Upper lobe of right lung (tissue), 1 donor: Measurements from ENCODE around the gene GABARAP. TPM values are rescaled to one million over a fixed set of nuclear protein-coding genes. Genes with fewer than 3 reads are reported as not detected.
A peak's percentile ranks its signal among the peaks of the same experiment; 100 is the strongest.

Experiments used
- ATAC-seq: fragments of 200-7000 bp; cut with Tn5 transposase; one replicate; pipeline ENCODE4 v1.9.1; 2020; ENCODE audit warnings: mild to moderate bottlenecking, moderate library complexity
- DNase-seq: peaks from one replicate; pipeline ENCODE4 v3.0.0-alpha.2; 2020
- H3K27ac ChIP-seq: fragments of 200-600 bp; one replicate; pipeline ENCODE4 v1.8.0; 2022
- H3K27me3 ChIP-seq: fragments of 200-600 bp; one replicate; pipeline ENCODE4 v1.8.0; 2022; ENCODE audit warnings: mild to moderate bottlenecking
- H3K36me3 ChIP-seq: fragments of 200-600 bp; one replicate; pipeline ENCODE4 v1.8.0; 2022
- H3K4me1 ChIP-seq: fragments of 200-600 bp; one replicate; pipeline ENCODE4 v1.8.0; 2022
- H3K4me3 ChIP-seq: fragments of 200-600 bp; one replicate; pipeline ENCODE4 v1.8.0; 2022; ENCODE audit warnings: mild to moderate bottlenecking
- H3K9me3 ChIP-seq: fragments of 200-600 bp; one replicate; pipeline ENCODE4 v1.8.0; 2022
- intact Hi-C: fragments of 100-400 bp; cut with DNase I; formaldehyde crosslinking; loops from one replicate; pipeline ENCODE4 v1.11.0; 2022
- long read RNA-seq: library from polyadenylated mRNA; unstranded; transcript quantifications from one replicate; pipeline ENCODE4 v2.0.0, GENCODE V29; 2021
- total RNA-seq: library from RNA; stranded (reverse); fragmentation: NEBNext Ultra II Directional; extraction: Animal tissue kit (Norgen Biotek cat#: 25700); gene quantifications from one replicate; pipeline ENCODE4 v1.2.1, GENCODE V29; 2021
- TF ChIP-seq, protein P1 (sequence below): fragments of 200-600 bp; IDR thresholded peaks from one replicate; pipeline ENCODE4 v1.8.0; 2022; ENCODE audit warnings: antibody characterized with exemption
- donor health status: DM: no; HTN: yes; CAD: no; lungs with severe emphysema.

GABARAP gene
- total RNA-seq = 547 TPM
- long read RNA-seq, transcript GABARAP-201 (4 exons, 1,634 nt) = major isoform, 215 of 219 reads
- long read RNA-seq, partial matches to known transcripts = 0 of 219 reads
- long read RNA-seq, other reads (novel, unspliced or antisense) = 0 of 219 reads

DNA sequence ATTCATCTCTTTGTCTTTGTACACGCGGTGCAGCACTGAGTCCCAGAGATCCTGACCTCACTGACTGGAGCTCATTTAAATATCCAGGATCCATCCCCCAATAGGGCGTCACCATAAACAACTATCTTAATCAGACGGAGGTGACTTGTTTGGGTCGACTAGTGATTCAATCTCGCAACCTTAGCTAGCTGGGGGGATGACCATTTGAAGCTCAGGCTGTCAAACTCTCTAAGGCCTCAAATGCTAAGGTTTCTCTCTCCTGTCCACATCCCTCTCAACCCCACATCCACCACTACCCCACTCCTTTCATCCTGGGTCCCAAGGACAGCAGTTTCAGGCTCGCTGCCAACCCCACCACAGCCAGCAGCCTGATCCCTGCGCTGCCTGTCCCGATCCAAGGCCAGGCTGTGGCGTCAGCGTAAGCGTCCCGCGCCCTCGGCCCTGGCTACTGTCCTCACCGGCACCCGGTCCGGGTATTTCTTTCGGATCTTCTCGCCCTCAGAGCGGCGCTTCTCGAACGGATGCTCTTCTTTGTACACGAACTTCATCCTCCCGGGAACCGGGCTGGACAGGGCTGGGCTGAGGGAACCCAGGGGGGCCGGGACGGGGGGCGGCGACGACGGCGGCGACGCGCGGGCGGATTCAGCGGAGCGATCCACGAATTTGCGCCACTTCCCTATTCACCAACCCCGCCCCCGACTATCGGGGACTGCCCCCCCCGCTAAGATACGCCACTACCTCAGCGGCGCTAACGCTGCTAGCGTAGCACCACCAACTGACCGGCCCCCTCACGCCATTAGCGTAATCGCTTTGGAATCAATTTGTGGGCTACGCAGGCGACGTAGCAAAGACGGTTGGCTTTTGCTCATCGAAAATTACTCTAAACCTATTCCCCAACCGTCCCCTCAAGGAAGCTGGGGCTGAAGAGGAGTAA, at the start of gene GABARAP:
TSS of gene GABARAP (minus strand) at position 667 of the 934 bp plus-strand sequence. CDS start at position 548, 119 bp downstream.
- H3K36me3 ChIP-seq = peaks cover 54% of the 10 kb centered on the region
- peak within 1 kb of the TSS; percentile 97 for H3K27ac ChIP-seq
- H3K4me3 ChIP-seq = peak within 1 kb of the TSS; percentile 99
- no peaks in the 10 kb centered on the region for H3K27me3 ChIP-seq
- TF ChIP-seq, protein P1, sequence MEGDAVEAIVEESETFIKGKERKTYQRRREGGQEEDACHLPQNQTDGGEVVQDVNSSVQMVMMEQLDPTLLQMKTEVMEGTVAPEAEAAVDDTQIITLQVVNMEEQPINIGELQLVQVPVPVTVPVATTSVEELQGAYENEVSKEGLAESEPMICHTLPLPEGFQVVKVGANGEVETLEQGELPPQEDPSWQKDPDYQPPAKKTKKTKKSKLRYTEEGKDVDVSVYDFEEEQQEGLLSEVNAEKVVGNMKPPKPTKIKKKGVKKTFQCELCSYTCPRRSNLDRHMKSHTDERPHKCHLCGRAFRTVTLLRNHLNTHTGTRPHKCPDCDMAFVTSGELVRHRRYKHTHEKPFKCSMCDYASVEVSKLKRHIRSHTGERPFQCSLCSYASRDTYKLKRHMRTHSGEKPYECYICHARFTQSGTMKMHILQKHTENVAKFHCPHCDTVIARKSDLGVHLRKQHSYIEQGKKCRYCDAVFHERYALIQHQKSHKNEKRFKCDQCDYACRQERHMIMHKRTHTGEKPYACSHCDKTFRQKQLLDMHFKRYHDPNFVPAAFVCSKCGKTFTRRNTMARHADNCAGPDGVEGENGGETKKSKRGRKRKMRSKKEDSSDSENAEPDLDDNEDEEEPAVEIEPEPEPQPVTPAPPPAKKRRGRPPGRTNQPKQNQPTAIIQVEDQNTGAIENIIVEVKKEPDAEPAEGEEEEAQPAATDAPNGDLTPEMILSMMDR = no peak
- H3K9me3 ChIP-seq = no peaks in the 10 kb centered on the region
- DNase-seq (peak; percentile 97), ATAC-seq (peak; percentile 60)
- intact Hi-C loops = no loop called here
- peaks cover 26% of the 10 kb centered on the region for H3K4me1 ChIP-seq

DNA sequence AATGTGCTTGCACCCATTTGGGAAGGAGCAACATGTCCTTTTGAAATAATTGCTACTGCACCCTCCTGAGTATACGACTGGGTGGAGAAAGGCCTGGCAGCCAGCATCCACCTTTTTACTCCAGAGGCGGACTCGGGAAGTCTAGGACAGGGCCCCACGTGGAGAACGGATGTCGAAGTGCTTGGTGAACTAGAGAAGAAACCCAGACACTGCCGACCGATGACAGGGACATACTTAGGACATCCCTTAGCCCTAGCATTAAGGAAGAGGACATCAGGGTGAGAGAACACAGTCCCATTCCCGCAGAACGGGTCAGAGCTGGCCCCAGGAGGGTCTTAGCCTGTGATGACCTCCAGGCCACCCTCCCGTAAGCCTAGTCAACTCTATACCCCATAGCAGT, 48.4 kb upstream of the GABARAP start:
- H3K27ac ChIP-seq = no peak overlapping the region
- intact Hi-C loops = no loop called here
- H3K27me3 ChIP-seq = peaks cover 45% of the 10 kb centered on the region
- H3K4me1 ChIP-seq = peaks cover 8% of the 10 kb centered on the region
- H3K9me3 ChIP-seq = no peaks in the 10 kb centered on the region
- no peak overlapping the region for H3K4me3 ChIP-seq
- DNase-seq (no peak), ATAC-seq (no peak)
- TF ChIP-seq, protein P1 = no peak
- no peaks in the 10 kb centered on the region for H3K36me3 ChIP-seq

DNA sequence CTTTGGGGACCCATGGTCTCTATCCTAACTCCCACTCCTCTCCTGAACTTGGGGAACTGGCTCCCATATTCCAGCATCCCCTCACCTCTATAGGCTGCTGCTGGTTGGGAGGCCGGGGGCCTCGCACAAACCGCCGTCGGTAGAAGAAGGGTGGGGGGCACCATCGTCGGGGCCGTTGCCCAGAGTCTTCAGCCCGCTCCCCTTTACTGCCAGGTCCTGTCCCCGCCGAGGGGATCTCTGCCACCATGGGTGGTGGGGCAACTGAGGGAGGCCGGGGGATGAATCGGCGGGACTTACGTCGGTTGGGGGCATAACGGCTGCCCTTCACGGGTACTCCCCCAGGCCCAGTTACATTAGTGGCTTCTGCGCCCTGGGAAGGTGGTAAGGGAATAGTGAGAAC, 47.9 kb upstream of the GABARAP start:
- Histone ChIP-seq H3K9me3 (no peaks in the 10 kb centered on the region), H3K27ac (no peak overlapping the region), H3K4me3 (no peak overlapping the region), H3K36me3 (no peaks in the 10 kb centered on the region), H3K27me3 (peaks cover 40% of the 10 kb centered on the region), H3K4me1 (peaks cover 5% of the 10 kb centered on the region)
- DNase-seq (no peak), ATAC-seq (no peak)
- TF ChIP-seq, protein P1 = no peak
- intact Hi-C loops = no loop called here

DNA sequence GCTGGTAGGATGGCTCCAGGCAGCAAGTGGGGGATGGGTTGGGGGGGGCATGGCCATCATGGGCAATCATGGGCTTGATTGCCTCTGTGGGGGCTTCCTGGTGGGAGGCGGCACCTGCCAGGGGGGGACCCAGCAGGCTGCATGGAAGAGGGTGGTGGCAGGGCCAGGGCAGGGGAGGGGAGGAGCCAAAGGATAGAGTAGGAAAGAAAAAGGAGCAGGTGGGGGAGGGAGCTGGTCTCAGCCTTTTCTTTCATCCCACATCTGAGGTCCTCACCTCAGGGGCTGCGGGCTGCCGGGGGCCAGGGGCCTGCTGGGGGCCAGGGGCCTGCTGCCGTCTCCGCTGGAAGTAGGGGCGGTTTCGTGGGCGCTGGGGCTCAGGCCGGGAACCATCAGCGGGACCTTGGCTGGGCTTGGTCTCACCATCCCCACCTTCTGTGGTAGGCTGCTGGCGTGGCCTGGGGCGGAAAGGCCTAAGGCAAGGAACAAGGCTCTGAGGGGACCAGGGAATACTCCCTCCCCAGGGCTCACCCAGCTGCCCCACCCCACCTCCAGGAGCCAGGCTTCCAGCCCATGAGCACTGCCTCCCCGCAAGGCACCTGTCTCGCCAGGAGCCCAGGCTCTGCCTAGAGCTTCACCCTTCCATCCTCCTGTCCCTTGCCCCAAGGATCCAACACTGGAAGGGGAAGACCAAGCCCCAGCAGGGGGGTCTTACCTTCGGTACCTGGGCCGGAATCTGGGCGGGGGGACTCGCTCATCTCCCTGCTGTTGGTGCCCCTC, 47.2 kb upstream of the GABARAP start:
- DNase-seq = no peak
- TF ChIP-seq, protein P1 = no peak
- Histone ChIP-seq H3K4me1 (no peaks in the 10 kb centered on the region), H3K36me3 (no peaks in the 10 kb centered on the region), H3K27me3 (peaks cover 40% of the 10 kb centered on the region), H3K27ac (no peak overlapping the region), H3K4me3 (no peak overlapping the region), H3K9me3 (no peaks in the 10 kb centered on the region)
- intact Hi-C loops = no loop called here
- ATAC-seq = no peak

DNA sequence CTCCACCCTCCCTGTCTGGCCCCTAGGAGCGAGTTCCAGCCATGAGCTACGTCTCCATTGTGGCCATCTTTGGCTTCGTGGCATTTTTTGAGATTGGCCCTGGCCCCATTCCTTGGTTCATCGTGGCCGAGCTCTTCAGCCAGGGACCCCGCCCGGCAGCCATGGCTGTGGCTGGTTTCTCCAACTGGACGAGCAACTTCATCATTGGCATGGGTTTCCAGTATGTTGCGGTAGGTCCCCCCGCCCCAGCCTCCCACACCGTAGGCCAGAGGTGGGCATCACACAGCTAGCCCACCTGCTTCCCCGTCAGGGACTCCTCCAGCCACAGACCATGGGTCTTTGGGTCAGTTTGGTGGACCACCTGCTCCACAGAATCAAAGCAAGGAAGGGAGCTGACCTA, 43.4 kb upstream of the GABARAP start:
- intact Hi-C loops = no loop called here
- H3K27me3 ChIP-seq = peaks cover 9% of the 10 kb centered on the region
- H3K27ac ChIP-seq = no peak overlapping the region
- DNase-seq (no peak), ATAC-seq (no peak)
- H3K9me3 ChIP-seq = no peaks in the 10 kb centered on the region
- H3K36me3 ChIP-seq = no peaks in the 10 kb centered on the region
- H3K4me1 ChIP-seq = peaks cover 19% of the 10 kb centered on the region
- H3K4me3 ChIP-seq = no peak overlapping the region
- TF ChIP-seq, protein P1 = no peak
